Cardiac fibroblast (primary cell): Measurements from ENCODE around the gene SMPD1.

Experiments used
- DNase-seq, 2 donors: peaks; one replicate each; pipeline versions ENCODE4 v3.0.0 to v3.0.0-alpha.2; 2010; ENCODE audit warnings: low read depth in 2 of 2
- H3K4me3 ChIP-seq, 2 donors: replicated peaks in 1 of 2; 1 replicate in 1 of 2; 2 replicates in 1 of 2; pipeline ENCODE4 v1.5.1; 2011; ENCODE audit warnings: low read depth in 2 of 2, low read length in 2 of 2, mild to moderate bottlenecking in 2 of 2, moderate library complexity in 1 of 2
- CTCF ChIP-seq: IDR thresholded peaks from one replicate; pipeline ENCODE4 v1.5.1; 2011; ENCODE audit warnings: low read depth, mild to moderate bottlenecking, low read length, inconsistent platforms

The SMPD1 gene

GRCh38 chr11:6397636-6398035, 7.4 kb downstream of the SMPD1 start:
- peak; percentile 25 to 60 for DNase-seq
- no peak overlapping the region for H3K4me3 ChIP-seq
- TF ChIP-seq CTCF = no peak

GRCh38 chr11:6400431-6401345, 10.4 kb downstream of the SMPD1 start:
- no peak for TF ChIP-seq CTCF
- no peak for DNase-seq
- no peak overlapping the region for H3K4me3 ChIP-seq

GRCh38 chr11:6401464-6401863, 11.2 kb downstream of the SMPD1 start:
- no peak for DNase-seq
- TF ChIP-seq CTCF = no peak
- no peak overlapping the region for H3K4me3 ChIP-seq

- DNase-seq = no peak
- no peak overlapping the region for H3K4me3 ChIP-seq
- TF ChIP-seq CTCF = no peak
Measured at GRCh38 chr11:6402061-6402470, 11.8 kb downstream of the SMPD1 start.

GRCh38 chr11:6402561-6402981, 12.3 kb downstream of the SMPD1 start:
- DNase-seq = no peak
- H3K4me3 ChIP-seq = no peak overlapping the region
- no peak for TF ChIP-seq CTCF

GRCh38 chr11:6403539-6403938, 13.3 kb downstream of the SMPD1 start:
- H3K4me3 ChIP-seq = no peak overlapping the region
- no peak for TF ChIP-seq CTCF
- no peak for DNase-seq
